Motor neuron (in vitro differentiated cells): ENCODE results near the gene CHST12. TPM values are rescaled to one million over a fixed set of nuclear protein-coding genes. Genes with fewer than 3 reads are reported as not detected.
"Not testable (repeated sequence)": the region's sequence is repeated elsewhere in the genome, so short reads cannot be mapped to it uniquely, and the experiment has no call there.

ENCODE experiments used
- ATAC-seq, 8 experiments: fragments of 200-7000 bp; cut with Tn5 transposase; replicated peaks in 6 of 8; 2 replicates each; pipeline ENCODE4 v1.8.0; 2021; ENCODE audit warnings: mild to moderate bottlenecking in 8 of 8, moderate library complexity in 8 of 8
- H3K27ac ChIP-seq, 2 donors: fragments of 250-450 bp; sonication (Bioruptor Pico); 2 replicates each; pipeline ENCODE4 v1.9.0; 2021; ENCODE audit warnings: antibody characterized with exemption in 2 of 2, mild to moderate bottlenecking in 2 of 2, moderate library complexity in 1 of 2
- H3K4me1 ChIP-seq, 2 donors: fragments of 250-450 bp; sonication (Bioruptor Pico); replicated peaks in 1 of 2; 2 replicates each; pipeline ENCODE4 v1.6.1; 2021; ENCODE audit warnings: antibody characterized with exemption in 2 of 2, mild to moderate bottlenecking in 2 of 2, moderate library complexity in 1 of 2
- H3K4me3 ChIP-seq, 5 donors: fragments of 250-450 bp; sonication (Bioruptor Pico); 2 replicates each; pipeline ENCODE4 v1.9.0; 2021; ENCODE audit warnings: antibody characterized with exemption in 5 of 5, mild to moderate bottlenecking in 5 of 5, moderate library complexity in 4 of 5
- WGBS, 10 experiments: fragments of 450-650 bp; shearing (Covaris generic); methylation state at CpG; one replicate each; pipeline ENCODE4 v1.0.0; 2022; 5-methylcytosine and 5-hydroxymethylcytosine counted together
- in situ Hi-C, 9 experiments: fragments of 400-800 bp; cut with MboI; loops; one replicate each; pipeline ENCODE4 v1.15.0; 2021; ENCODE audit warnings: low sequenced_read_pairs in 9 of 9, low pct_unique_long_range_greater_than_20kb in 2 of 9; ENCODE audit not compliant: unreplicated experiment in 9 of 9
- total RNA-seq, 8 experiments: library from RNA; unstranded; fragments of 300-600 nt; gene quantifications; 2 replicates each; pipeline versions ENCODE4 v1.2.3 to v1.2.4, GENCODE V29; 2022

The CHST12 gene
- total RNA-seq, 8 experiments from 2014 or later = 4.0 to 10.4 (median 7.3) TPM

GRCh38 chr7:2469460-2470203 lies 66.2 kb downstream of the CHST12 start:
- ATAC-seq, H3K27ac ChIP-seq, H3K4me3 ChIP-seq, in situ Hi-C loops: not testable (repeated sequence)
- WGBS, 10 experiments = 60 to 97% (median 83%) methylated on average over 2 to 8 of the region's 9 CpGs; no CpG with 5 or more reads in 1 of the 10 experiments
- peaks cover 2 to 18% of the 10 kb centered on the region in 2 donors for H3K4me1 ChIP-seq

GRCh38 chr7:2470204-2471021 lies 67.0 kb downstream of the CHST12 start:
- Histone ChIP-seq H3K4me1 (peaks cover 2 to 17% of the 10 kb centered on the region in 2 donors), H3K27ac (no peak overlapping the region), H3K4me3 (no peak overlapping the region)
- WGBS, 10 experiments = 0 to 90% (median 77%) methylated on average over 1 to 12 of the region's 19 CpGs; no CpG with 5 or more reads in 6 of the 10 experiments
- ATAC-seq = no peak
- in situ Hi-C loops = no loop called here

- ATAC-seq = peak in 2 of 8 experiments; percentile 18 to 37
- in situ Hi-C loops = no loop called here
- H3K4me1 ChIP-seq = peaks cover 0 to 12% of the 10 kb centered on the region in 2 donors
- H3K27ac ChIP-seq = no peak overlapping the region
- no peak overlapping the region for H3K4me3 ChIP-seq
- WGBS, 10 experiments = 10 to 92% (median 70%) methylated on average over 1 to 3 of the region's 5 CpGs; no CpG with 5 or more reads in 4 of the 10 experiments
These were observed 67.6 kb downstream of the CHST12 start for GRCh38 chr7:2471022-2471329.

- H3K4me1 ChIP-seq = peaks cover 0 to 8% of the 10 kb centered on the region in 2 donors
- 33 to 80% (median 67%) methylated on average over 1 to 3 of the region's 17 CpGs; no CpG with 5 or more reads in 5 of the 10 experiments for WGBS, 10 experiments
- no peak overlapping the region for H3K27ac ChIP-seq
- in situ Hi-C loops = no loop called here
- H3K4me3 ChIP-seq = no peak overlapping the region
- ATAC-seq = peak in 7 of 8 experiments; percentile 15 to 63 (median 42)
These were observed 68.0 kb downstream of the CHST12 start for GRCh38 chr7:2471396-2471795.

DNA sequence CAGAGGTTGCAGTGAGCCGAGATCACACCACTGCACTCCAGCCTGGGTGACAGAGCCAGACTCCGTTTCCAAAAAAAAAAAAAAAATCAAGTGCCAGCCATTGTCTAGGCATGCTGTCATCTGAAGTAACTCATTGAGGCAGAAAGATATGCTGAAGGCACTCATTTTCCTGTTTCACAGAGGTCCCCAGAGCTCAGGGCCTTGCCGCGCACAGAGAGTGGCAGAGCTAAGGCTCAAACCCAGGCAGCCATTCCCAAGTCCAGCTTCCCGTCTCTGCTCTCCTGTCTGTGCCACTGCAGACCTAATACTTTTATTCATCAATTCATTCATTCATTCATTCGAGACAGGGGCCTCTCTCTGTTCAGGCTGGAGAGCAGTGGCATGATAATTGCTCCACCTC lies 69.3 kb downstream of the CHST12 start:
- Histone ChIP-seq H3K4me3 (no peak overlapping the region), H3K27ac (no peak overlapping the region), H3K4me1 (peaks cover 7 to 20% of the 10 kb centered on the region in 2 donors)
- WGBS, 10 experiments = 29 to 100% (median 96%) methylated on average over 1 to 4 of the region's 6 CpGs; no CpG with 5 or more reads in 5 of the 10 experiments
- in situ Hi-C loops = no loop called here
- no peak for ATAC-seq

DNA sequence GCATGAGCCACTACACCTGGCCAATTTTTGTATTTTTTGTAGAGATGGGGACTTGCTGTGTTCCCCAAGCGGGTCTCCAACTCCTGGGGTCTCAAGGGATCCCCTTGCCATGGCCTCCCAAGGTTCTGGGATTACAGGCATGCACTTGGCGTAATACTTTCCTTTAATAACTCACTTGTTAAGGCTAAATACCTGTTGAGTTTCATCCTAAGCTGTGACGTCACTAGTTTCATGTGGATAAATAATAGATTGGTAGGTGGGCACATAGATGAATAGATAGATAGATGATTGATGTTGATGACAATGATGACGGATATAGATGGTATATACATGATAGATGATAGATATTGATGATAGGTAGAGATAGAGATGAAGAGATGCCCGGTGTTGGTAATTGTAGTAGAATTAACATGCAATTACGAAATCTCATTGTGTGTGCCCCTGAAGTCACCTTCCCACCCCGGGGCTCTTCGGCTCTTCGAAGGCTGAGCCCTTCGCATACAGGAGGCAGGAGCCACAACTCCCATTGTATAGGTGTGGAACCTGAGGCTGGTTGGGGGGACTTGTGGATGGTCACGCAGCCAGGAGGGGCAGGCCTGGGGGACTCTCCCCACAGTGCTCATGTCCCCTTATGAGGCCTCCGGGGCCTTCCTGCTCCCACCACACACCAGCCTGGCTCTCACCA lies 70.2 kb downstream of the CHST12 start:
- in situ Hi-C loops = no loop called here
- no peak for ATAC-seq
- 60 to 100% (median 87%) methylated on average over 1 to 10 of the region's 12 CpGs; no CpG with 5 or more reads in 1 of the 10 experiments for WGBS, 10 experiments

DNA sequence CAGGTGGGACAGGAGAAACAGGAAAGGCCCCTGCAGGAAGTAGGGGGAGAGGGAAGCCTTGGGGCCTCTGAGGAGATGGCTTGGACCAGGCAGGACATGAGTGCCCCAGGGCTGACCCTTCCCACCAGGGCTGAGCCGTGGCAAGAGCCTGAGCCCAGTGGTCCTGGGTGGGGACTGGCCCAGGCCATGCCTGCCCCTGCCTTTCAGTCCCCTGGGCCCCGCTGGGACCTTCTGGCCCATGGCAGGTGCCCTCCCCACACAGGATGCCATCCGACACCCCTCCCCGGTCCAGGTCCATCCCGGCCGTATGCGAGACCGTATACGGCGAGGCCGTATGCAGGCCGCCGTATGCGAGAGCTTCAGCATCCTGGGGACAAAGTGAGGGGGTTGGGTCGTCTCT lies 70.8 kb downstream of the CHST12 start:
- ATAC-seq = no peak
- WGBS, 10 experiments = 60% methylated on average over 4 of the region's 15 CpGs; no CpG with 5 or more reads in 9 of the 10 experiments
- H3K4me3 ChIP-seq = no peak overlapping the region
- in situ Hi-C loops = no loop called here
- H3K4me1 ChIP-seq = peaks cover 7 to 31% of the 10 kb centered on the region in 2 donors
- H3K27ac ChIP-seq = no peak overlapping the region

More for the DNA sequence above, 70.2 kb downstream of the CHST12 start:
- H3K4me1 ChIP-seq = peaks cover 7 to 29% of the 10 kb centered on the region in 2 donors
- no peak overlapping the region for H3K27ac ChIP-seq
- no peak overlapping the region for H3K4me3 ChIP-seq

- in situ Hi-C loops = no loop called here
These were observed 71.6 kb downstream of the CHST12 start for GRCh38 chr7:2474813-2475677.

GRCh38 chr7:2475678-2476015 lies 72.2 kb downstream of the CHST12 start:
- WGBS, 10 experiments = no CpG with 5 or more reads among the region's 18 CpGs
- in situ Hi-C loops = no loop called here
- no peak overlapping the region for H3K4me3 ChIP-seq
- H3K27ac ChIP-seq = no peak overlapping the region
- no peak for ATAC-seq
- H3K4me1 ChIP-seq = peaks cover 7 to 37% of the 10 kb centered on the region in 2 donors

More at GRCh38 chr7:2474813-2475677, 71.6 kb downstream of the CHST12 start:
- WGBS, 10 experiments = 20 to 100% methylated on average over 1 of the region's 28 CpGs; no CpG with 5 or more reads in 8 of the 10 experiments
- H3K4me3 ChIP-seq = no peak overlapping the region
- H3K4me1 ChIP-seq = peaks cover 7 to 36% of the 10 kb centered on the region in 2 donors
- H3K27ac ChIP-seq = no peak overlapping the region
- no peak for ATAC-seq

- no peak within 1 kb of the TSS for H3K27ac ChIP-seq
- WGBS, 10 experiments = 0 to 60% methylated on average over 1 to 2 of the region's 16 CpGs; no CpG with 5 or more reads in 8 of the 10 experiments
- H3K4me1 ChIP-seq = peaks cover 7 to 37% of the 10 kb centered on the region in 2 donors
- in situ Hi-C loops = no loop called here
- ATAC-seq = no peak
- no peak within 1 kb of the TSS for H3K4me3 ChIP-seq
These were observed 72.9 kb downstream of the CHST12 start, which contains the start of gene GRIFIN for GRCh38 chr7:2476298-2476697. GRIFIN (minus strand) TSS chr7:2476398; CDS start chr7:2476383, 15 bp downstream.

- in situ Hi-C loops = no loop called here
- 0 to 54% methylated on average over 1 to 3 of the region's 25 CpGs; no CpG with 5 or more reads in 8 of the 10 experiments for WGBS, 10 experiments
These were observed 73.5 kb downstream of the CHST12 start for GRCh38 chr7:2476776-2477446.

More at GRCh38 chr7:2476776-2477446, 73.5 kb downstream of the CHST12 start:
- Histone ChIP-seq H3K4me3 (no peak overlapping the region), H3K4me1 (peaks cover 7 to 35% of the 10 kb centered on the region in 2 donors), H3K27ac (no peak overlapping the region)
- peak in 4 of 8 experiments; percentile 5 to 16 (median 8) for ATAC-seq
